Cardiac muscle cell (in vitro differentiated cells and primary cell): ENCODE measurements around the gene CRYBG2. TPM values are rescaled to one million over a fixed set of nuclear protein-coding genes. Genes with fewer than 3 reads are reported as not detected.
"Not testable (repeated sequence)": the region's sequence is repeated elsewhere in the genome, so short reads cannot be mapped to it uniquely, and the experiment has no call there.

Experiments
- DNase-seq, 2 donors: peaks; one replicate each; pipeline versions ENCODE4 v3.0.0 to v3.0.0-alpha.2; 2010 to 2017; ENCODE audit warnings: low read depth in 1 of 2, low spot score in 1 of 2
- H3K27ac ChIP-seq: fragments of 200-600 bp; sonication (generic); 2 replicates; pipeline ENCODE4 v1.5.1; 2016
- H3K27me3 ChIP-seq: fragments of 200-600 bp; sonication (generic); 2 replicates; pipeline ENCODE4 v1.6.0; 2016; ENCODE audit warnings: control low read depth
- H3K36me3 ChIP-seq: fragments of 200-600 bp; sonication (generic); 2 replicates; pipeline ENCODE4 v1.5.1; 2016; ENCODE audit warnings: control low read depth
- H3K4me1 ChIP-seq: fragments of 200-600 bp; sonication (generic); 2 replicates; pipeline ENCODE4 v1.8.1; 2017; ENCODE audit warnings: low read depth, mild to moderate bottlenecking, mixed run types
- H3K4me3 ChIP-seq: fragments of 200-600 bp; sonication (generic); 2 replicates; pipeline ENCODE4 v1.5.1; 2016; ENCODE audit warnings: mild to moderate bottlenecking
- H3K9me3 ChIP-seq: fragments of 200-600 bp; sonication (generic); 2 replicates; pipeline ENCODE4 v1.5.1; 2017; ENCODE audit warnings: low read depth, mild to moderate bottlenecking, control low read depth
- polyA plus RNA-seq: library from polyadenylated mRNA; unstranded; fragments of >200 nt; fragmentation: Nextera tagmentation; extraction: Ambion mirVana; gene quantifications from 2 replicates; pipeline ENCODE4 v1.2.1, GENCODE V29; 2016
- total RNA-seq: library from RNA; depleted of rRNA; stranded (reverse); fragments of >200 nt; gene quantifications from 2 replicates; pipeline ENCODE4 v1.2.3, GENCODE V29; 2016
- TF ChIP-seq, protein P1 (sequence below): IDR thresholded peaks from 2 replicates; pipeline ENCODE4 v1.5.1; 2012; ENCODE audit warnings: low read depth, mild to moderate bottlenecking, low read length

CRYBG2 gene
- total and polyA plus RNA-seq, 2 experiments from 2014 or later = 0.06 to 1.7 TPM

DNA sequence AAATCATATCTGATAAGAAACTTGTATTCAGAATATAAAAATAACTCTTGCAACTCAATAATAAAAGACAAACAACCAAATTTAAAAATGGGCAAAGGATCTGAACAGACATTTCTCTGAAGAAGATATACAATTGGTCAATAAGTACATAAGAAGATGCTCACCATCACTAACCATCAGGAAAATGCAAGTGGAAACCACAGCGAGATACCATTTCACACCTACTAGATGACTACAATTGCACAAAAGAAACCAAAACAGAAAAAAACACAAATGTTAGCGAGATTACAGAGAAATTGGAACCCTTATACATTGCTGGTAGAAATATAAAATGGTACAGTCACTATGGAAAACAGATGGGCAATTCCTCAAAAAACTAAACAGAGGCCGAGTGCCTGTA lies 30.1 kb upstream of the CRYBG2 start:
- TF ChIP-seq, protein P1, sequence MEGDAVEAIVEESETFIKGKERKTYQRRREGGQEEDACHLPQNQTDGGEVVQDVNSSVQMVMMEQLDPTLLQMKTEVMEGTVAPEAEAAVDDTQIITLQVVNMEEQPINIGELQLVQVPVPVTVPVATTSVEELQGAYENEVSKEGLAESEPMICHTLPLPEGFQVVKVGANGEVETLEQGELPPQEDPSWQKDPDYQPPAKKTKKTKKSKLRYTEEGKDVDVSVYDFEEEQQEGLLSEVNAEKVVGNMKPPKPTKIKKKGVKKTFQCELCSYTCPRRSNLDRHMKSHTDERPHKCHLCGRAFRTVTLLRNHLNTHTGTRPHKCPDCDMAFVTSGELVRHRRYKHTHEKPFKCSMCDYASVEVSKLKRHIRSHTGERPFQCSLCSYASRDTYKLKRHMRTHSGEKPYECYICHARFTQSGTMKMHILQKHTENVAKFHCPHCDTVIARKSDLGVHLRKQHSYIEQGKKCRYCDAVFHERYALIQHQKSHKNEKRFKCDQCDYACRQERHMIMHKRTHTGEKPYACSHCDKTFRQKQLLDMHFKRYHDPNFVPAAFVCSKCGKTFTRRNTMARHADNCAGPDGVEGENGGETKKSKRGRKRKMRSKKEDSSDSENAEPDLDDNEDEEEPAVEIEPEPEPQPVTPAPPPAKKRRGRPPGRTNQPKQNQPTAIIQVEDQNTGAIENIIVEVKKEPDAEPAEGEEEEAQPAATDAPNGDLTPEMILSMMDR = no peak
- H3K9me3 ChIP-seq = no peaks in the 10 kb centered on the region
- no peaks in the 10 kb centered on the region for H3K36me3 ChIP-seq
- H3K4me3 ChIP-seq = no peak overlapping the region
- no peaks in the 10 kb centered on the region for H3K27me3 ChIP-seq
- no peak for DNase-seq
- no peaks in the 10 kb centered on the region for H3K4me1 ChIP-seq
- H3K27ac ChIP-seq = no peak overlapping the region

DNA sequence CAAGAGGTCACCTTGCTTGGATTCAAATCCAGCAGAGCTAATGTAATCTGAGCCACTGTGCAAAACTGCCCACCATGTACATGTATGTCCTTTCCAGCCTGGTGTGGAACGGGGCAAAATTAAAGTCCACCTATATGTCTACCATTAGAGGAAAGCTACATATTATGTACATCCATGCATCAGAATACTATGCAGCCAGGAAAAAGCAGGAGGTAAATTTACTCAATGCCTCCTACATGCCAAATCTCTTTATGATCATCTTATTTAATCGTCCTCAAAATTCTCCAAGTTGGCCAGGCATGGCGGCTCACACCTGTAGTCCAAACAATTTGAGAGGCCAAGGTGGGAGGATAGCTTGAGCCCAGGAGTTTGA lies 24.9 kb upstream of the CRYBG2 start:
- Histone ChIP-seq H3K9me3 (no peaks in the 10 kb centered on the region), H3K4me1 (no peaks in the 10 kb centered on the region), H3K36me3 (no peaks in the 10 kb centered on the region), H3K27ac (no peak overlapping the region), H3K27me3 (no peaks in the 10 kb centered on the region), H3K4me3 (no peak overlapping the region)
- TF ChIP-seq, protein P1 = no peak
- DNase-seq = no peak

DNA sequence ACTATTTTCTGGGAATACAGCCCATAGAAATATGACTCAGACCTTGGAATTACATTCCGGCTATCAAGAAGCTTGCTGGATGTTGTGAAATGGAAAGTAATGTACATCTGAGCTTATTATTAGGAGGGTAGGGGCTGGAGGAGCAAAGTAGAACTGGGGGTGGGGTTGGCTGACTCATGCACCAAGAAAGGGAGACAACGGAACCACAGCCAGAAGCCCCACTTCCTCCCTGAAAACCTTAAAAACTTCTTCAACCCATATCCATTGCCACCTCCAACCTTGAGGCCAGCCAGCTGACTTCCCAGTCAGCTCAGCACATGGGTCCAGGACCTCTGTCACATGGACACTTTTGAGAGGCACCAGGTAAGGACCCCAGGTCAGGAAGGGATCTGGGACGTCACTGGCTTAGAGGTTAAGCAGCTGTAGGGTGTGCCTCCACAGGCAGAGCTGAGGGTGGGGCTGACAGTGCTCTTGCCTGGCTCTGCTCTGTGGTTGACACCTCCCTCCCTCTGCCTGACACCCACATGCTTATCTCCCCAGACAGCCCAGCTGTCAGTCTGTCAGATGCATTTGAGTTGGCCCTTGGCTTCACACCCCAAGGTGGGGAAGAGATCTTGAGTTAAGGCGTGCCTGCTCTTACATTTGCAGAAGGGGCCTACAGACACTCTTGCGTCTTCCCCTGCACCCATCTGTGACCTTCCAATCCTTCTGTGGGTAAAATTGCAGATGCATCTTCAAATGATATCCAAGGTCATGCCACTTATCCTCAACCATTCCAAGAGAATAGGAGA lies 24.4 kb upstream of the CRYBG2 start:
- Histone ChIP-seq H3K27ac (no peak overlapping the region), H3K4me3 (no peak overlapping the region), H3K9me3 (no peaks in the 10 kb centered on the region)

DNA sequence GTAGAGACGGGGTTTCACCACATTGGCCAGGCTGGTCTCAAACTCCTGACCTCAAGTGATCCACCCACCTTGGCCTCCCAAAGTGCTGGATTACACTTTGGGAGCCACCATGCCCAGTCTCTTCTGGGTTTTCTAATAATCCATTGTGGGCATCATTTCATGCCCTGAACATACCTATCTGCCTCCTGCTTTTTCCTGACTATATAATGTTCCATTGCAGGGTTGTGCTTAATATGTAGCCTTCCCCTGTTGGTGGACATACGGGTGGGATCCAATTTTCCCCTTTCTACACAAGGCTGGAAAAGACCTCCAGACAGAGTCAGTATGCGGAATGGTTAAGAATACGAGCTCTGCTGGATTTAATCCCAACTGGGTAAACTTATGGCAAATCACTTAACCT lies 22.1 kb upstream of the CRYBG2 start:
- no peak overlapping the region for H3K4me3 ChIP-seq
- no peak overlapping the region for H3K27ac ChIP-seq
- DNase-seq = no peak
- TF ChIP-seq, protein P1 = no peak
- no peaks in the 10 kb centered on the region for H3K4me1 ChIP-seq
- no peaks in the 10 kb centered on the region for H3K9me3 ChIP-seq
- H3K36me3 ChIP-seq = no peaks in the 10 kb centered on the region
- H3K27me3 ChIP-seq = no peaks in the 10 kb centered on the region

More for the DNA sequence above, 24.4 kb upstream of the CRYBG2 start:
- DNase-seq = peak in 1 of 2 donors; percentile 98
- Histone ChIP-seq H3K27me3 (no peaks in the 10 kb centered on the region), H3K4me1 (no peaks in the 10 kb centered on the region), H3K36me3 (no peaks in the 10 kb centered on the region)
- TF ChIP-seq, protein P1 = no peak

DNA sequence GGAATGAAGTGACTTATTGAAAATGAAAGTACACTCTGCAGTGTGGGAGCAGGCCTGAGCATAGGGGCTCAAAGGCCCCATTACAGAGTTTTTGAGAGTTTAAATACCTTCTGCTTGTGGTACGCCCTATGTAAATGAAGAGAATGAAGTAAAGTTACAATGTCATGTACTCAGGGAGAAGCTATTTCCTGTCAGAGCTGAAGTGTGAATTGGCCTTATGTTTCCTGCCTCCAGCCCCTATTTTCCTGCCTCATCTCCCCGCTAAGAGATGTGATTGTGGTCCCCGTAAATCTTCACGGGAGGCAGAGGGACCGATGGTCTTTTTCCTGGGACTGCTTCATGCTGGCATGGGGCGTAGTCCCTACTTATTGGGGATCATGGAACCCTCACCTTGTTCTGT lies 21.2 kb upstream of the CRYBG2 start:
- Histone ChIP-seq H3K4me1 (no peaks in the 10 kb centered on the region), H3K27ac (no peak overlapping the region), H3K4me3 (no peak overlapping the region), H3K36me3 (no peaks in the 10 kb centered on the region), H3K27me3 (no peaks in the 10 kb centered on the region), H3K9me3 (no peaks in the 10 kb centered on the region)
- DNase-seq = no peak
- TF ChIP-seq, protein P1 = no peak

DNA sequence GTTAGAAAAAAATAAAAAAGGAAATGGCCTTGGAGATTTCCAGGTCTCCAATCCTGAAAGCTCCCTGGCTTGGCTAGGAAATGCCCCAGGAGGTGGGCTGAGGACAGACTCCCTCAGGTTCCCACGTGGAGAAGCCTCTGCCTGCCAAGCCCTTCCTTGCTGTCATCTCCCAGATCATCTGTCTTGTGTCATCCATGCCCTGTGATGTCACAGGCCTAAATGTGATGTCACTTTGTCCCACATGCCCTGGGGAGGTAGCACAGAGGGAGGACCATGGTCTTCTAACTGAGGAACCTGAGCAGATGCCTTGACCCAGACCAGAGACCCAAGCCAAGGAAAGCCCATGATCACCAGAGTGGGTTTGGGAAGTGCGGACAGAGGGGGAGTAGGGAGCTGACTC lies 20.4 kb upstream of the CRYBG2 start:
- peak in 1 of 2 donors; percentile 29 for DNase-seq
- H3K27ac ChIP-seq, H3K9me3 ChIP-seq, H3K4me1 ChIP-seq, H3K4me3 ChIP-seq, H3K27me3 ChIP-seq, H3K36me3 ChIP-seq: not testable (repeated sequence)
